ENCODE results near the gene NEMP2.

- TF ChIP-seq EP300 (IDR thresholded peaks at IDR 0.05; ENCODE audit: borderline replicate concordance) (no peak), RAD21 (IDR thresholded peaks at IDR 0.05; ENCODE audit: low read depth) (no peak), CEBPB (IDR thresholded peaks at IDR 0.05) (no peak), REST (IDR thresholded peaks at IDR 0.05; ENCODE audit: low read depth) (no peak), FOXM1 (IDR thresholded peaks at IDR 0.05; ENCODE audit: borderline replicate concordance, low read depth) (no peak), TAF1 (IDR thresholded peaks at IDR 0.05; ENCODE audit: low read depth) (no peak), EGR1 (IDR thresholded peaks at IDR 0.05) (no peak), USF1 (IDR thresholded peaks at IDR 0.05) (no peak), MAX (IDR thresholded peaks at IDR 0.05) (no peak), CREB1 (IDR thresholded peaks at IDR 0.05; ENCODE audit: low read depth) (no peak), NFIC (IDR thresholded peaks at IDR 0.05) (no peak)
Observed at GRCh38 chr2:190477661-190478454, 56.7 kb downstream of the NEMP2 start.
